ENCODE results near the gene TASP1.
"Not testable (repeated sequence)": the region's sequence is repeated elsewhere in the genome, so short reads cannot be mapped to it uniquely, and the experiment has no call there.

The TASP1 gene

GRCh38 chr20:13493143-13493542 is 145.6 kb downstream of the TASP1 start:
- no peak for DNase-seq (ENCODE audit: low read depth)

- no peak for DNase-seq (ENCODE audit: low read depth)
Measured at GRCh38 chr20:13492001-13492481, 146.7 kb downstream of the TASP1 start.

GRCh38 chr20:13487202-13487601 is 151.5 kb downstream of the TASP1 start:
- DNase-seq (ENCODE audit: low read depth) = no peak

- no peak for DNase-seq (ENCODE audit: low read depth)
Measured at GRCh38 chr20:13486694-13487093, 152.0 kb downstream of the TASP1 start.

GRCh38 chr20:13485576-13485975 is 153.2 kb downstream of the TASP1 start:
- DNase-seq (ENCODE audit: low read depth) = no peak

- DNase-seq (ENCODE audit: low read depth) = not testable (repeated sequence)
Measured at GRCh38 chr20:13485019-13485418, 153.7 kb downstream of the TASP1 start.

- not testable (repeated sequence) for DNase-seq (ENCODE audit: low read depth)
Measured at GRCh38 chr20:13483472-13483871, 155.3 kb downstream of the TASP1 start.

- DNase-seq (ENCODE audit: low read depth) = no peak
Measured at GRCh38 chr20:13478366-13478765, 160.4 kb downstream of the TASP1 start.

- no peak for DNase-seq (ENCODE audit: low read depth)
Measured at GRCh38 chr20:13474467-13474866, 164.3 kb downstream of the TASP1 start.

- DNase-seq (ENCODE audit: low read depth) = no peak
Measured at GRCh38 chr20:13469262-13469661, 169.5 kb downstream of the TASP1 start.

GRCh38 chr20:13468166-13468565 is 170.6 kb downstream of the TASP1 start:
- no peak for DNase-seq (ENCODE audit: low read depth)

- DNase-seq (ENCODE audit: low read depth) = no peak
Measured at GRCh38 chr20:13464702-13465101, 174.0 kb downstream of the TASP1 start.

GRCh38 chr20:13461849-13462458 is 176.8 kb downstream of the TASP1 start:
- DNase-seq (ENCODE audit: low read depth) = no peak

GRCh38 chr20:13458860-13459451 is 179.8 kb downstream of the TASP1 start:
- DNase-seq (ENCODE audit: low read depth) = no peak

- DNase-seq (ENCODE audit: low read depth) = no peak
Measured at GRCh38 chr20:13457487-13457886, 181.2 kb downstream of the TASP1 start.

- DNase-seq (ENCODE audit: low read depth) = no peak
Measured at GRCh38 chr20:13455713-13456112, 183.0 kb downstream of the TASP1 start.

- no peak for DNase-seq (ENCODE audit: low read depth)
Measured at GRCh38 chr20:13453367-13453766, 185.4 kb downstream of the TASP1 start.

GRCh38 chr20:13452470-13453124 is 186.1 kb downstream of the TASP1 start:
- DNase-seq (ENCODE audit: low read depth) = no peak

- no peak for DNase-seq (ENCODE audit: low read depth)
Measured at GRCh38 chr20:13449868-13450434, 188.8 kb downstream of the TASP1 start.

- DNase-seq (ENCODE audit: low read depth) = no peak
Measured at GRCh38 chr20:13447385-13448180, 191.1 kb downstream of the TASP1 start.

GRCh38 chr20:13443690-13444089 is 195.0 kb downstream of the TASP1 start:
- no peak for DNase-seq (ENCODE audit: low read depth)

GRCh38 chr20:13442986-13443385 is 195.7 kb downstream of the TASP1 start:
- DNase-seq (ENCODE audit: low read depth) = no peak

All from stimulated activated CD8-positive, alpha-beta memory T cell treated with anti-CD3 and anti-CD28 coated beads, Interleukin-15, amount 100 ng/mL, for 24 hours (primary cell).